Progenitor cell of endocrine pancreas (in vitro differentiated cells): ENCODE measurements around the gene SLC15A1. TPM values are rescaled to one million over a fixed set of nuclear protein-coding genes. Genes with fewer than 3 reads are reported as not detected.

Experiments used
- DNase-seq: peaks from one replicate; pipeline ENCODE4 v3.0.0; 2021; ENCODE audit warnings: low spot score; ENCODE audit not compliant: unreplicated experiment
- H3K27ac Mint-ChIP-seq: 2 replicates; pipeline ENCODE4 v1.8.0; 2021; ENCODE audit warnings: mild to moderate bottlenecking, moderate library complexity, mixed read lengths
- H3K27me3 Mint-ChIP-seq: 2 replicates; pipeline ENCODE4 v1.8.0; 2021; ENCODE audit warnings: mixed read lengths
- H3K36me3 Mint-ChIP-seq: 2 replicates; pipeline ENCODE4 v1.8.0; 2022; ENCODE audit warnings: mixed read lengths; ENCODE audit not compliant: insufficient read depth
- H3K4me1 Mint-ChIP-seq: 2 replicates; pipeline ENCODE4 v1.8.0; 2021; ENCODE audit warnings: low read depth, mixed read lengths
- H3K4me3 Mint-ChIP-seq: 2 replicates; pipeline ENCODE4 v1.8.0; 2021; ENCODE audit warnings: low read depth, mild to moderate bottlenecking, moderate library complexity, mixed read lengths
- H3K9me3 Mint-ChIP-seq: 2 replicates; pipeline ENCODE4 v1.8.0; 2021; ENCODE audit warnings: low read depth, mixed read lengths
- CTCF ChIP-seq: fragments of 200-600 bp; sonication (generic); IDR thresholded peaks from one replicate; pipeline ENCODE4 v1.5.0; 2021; ENCODE audit warnings: antibody characterized with exemption, mild to moderate bottlenecking; ENCODE audit not compliant: unreplicated experiment
- long read RNA-seq: library from polyadenylated mRNA; unstranded; transcript quantifications from one replicate; pipeline ENCODE4 v2.0.0, GENCODE V29; 2020
- total RNA-seq: library from RNA; stranded (reverse); gene quantifications from 2 replicates; pipeline ENCODE4 v1.2.1, GENCODE V29; 2021

SLC15A1 gene
- 0.53 and 1.2 TPM in 2 replicates for total RNA-seq
- long read RNA-seq, partial matches to known transcripts: 1 of 4 reads
- long read RNA-seq, other reads (novel, unspliced or antisense): 0 of 4 reads

- TF ChIP-seq CTCF: no peak
- peak within 1 kb of the TSS; percentile 29 for H3K27ac Mint-ChIP-seq
- H3K4me1 Mint-ChIP-seq: peaks cover 3% of the 10 kb centered on the region
- H3K36me3 Mint-ChIP-seq: peaks cover 3% of the 10 kb centered on the region
- H3K27me3 Mint-ChIP-seq: peaks cover 56% of the 10 kb centered on the region
- H3K9me3 Mint-ChIP-seq: peaks cover 5% of the 10 kb centered on the region
- DNase-seq: peak; percentile 23
- H3K4me3 Mint-ChIP-seq: peak within 1 kb of the TSS; percentile 68
Observed at GRCh38 chr13:98752467-98753290, at the start of gene SLC15A1. Gene SLC15A1, minus strand, starts transcription at chr13:98752672. Its CDS starts 74 bp downstream, at chr13:98752598.

GRCh38 chr13:98801626-98802418 lies 49.4 kb upstream of the SLC15A1 start:
- no peaks in the 10 kb centered on the region for H3K27me3 Mint-ChIP-seq
- no peaks in the 10 kb centered on the region for H3K4me1 Mint-ChIP-seq
- H3K27ac Mint-ChIP-seq: no peak overlapping the region
- no peak overlapping the region for H3K4me3 Mint-ChIP-seq
- no peak for TF ChIP-seq CTCF
- H3K9me3 Mint-ChIP-seq: no peaks in the 10 kb centered on the region
- no peak for DNase-seq
- peaks cover 8% of the 10 kb centered on the region for H3K36me3 Mint-ChIP-seq

- Mint-ChIP-seq H3K36me3 (peaks cover 8% of the 10 kb centered on the region), H3K27me3 (no peaks in the 10 kb centered on the region), H3K4me1 (no peaks in the 10 kb centered on the region), H3K27ac (no peak overlapping the region), H3K9me3 (no peaks in the 10 kb centered on the region), H3K4me3 (no peak overlapping the region)
- DNase-seq: no peak
- TF ChIP-seq CTCF: no peak
Observed at GRCh38 chr13:98800078-98800477, 47.6 kb upstream of the SLC15A1 start.

GRCh38 chr13:98798849-98799645 lies 46.6 kb upstream of the SLC15A1 start:
- peaks cover 9% of the 10 kb centered on the region for H3K36me3 Mint-ChIP-seq
- no peaks in the 10 kb centered on the region for H3K27me3 Mint-ChIP-seq
- TF ChIP-seq CTCF: no peak
- no peaks in the 10 kb centered on the region for H3K4me1 Mint-ChIP-seq
- no peaks in the 10 kb centered on the region for H3K9me3 Mint-ChIP-seq
- H3K27ac Mint-ChIP-seq: no peak overlapping the region
- no peak overlapping the region for H3K4me3 Mint-ChIP-seq
- DNase-seq: no peak

GRCh38 chr13:98797456-98797855 lies 45.0 kb upstream of the SLC15A1 start:
- no peak for TF ChIP-seq CTCF
- Mint-ChIP-seq H3K27ac (no peak overlapping the region), H3K4me3 (no peak overlapping the region), H3K9me3 (no peaks in the 10 kb centered on the region), H3K36me3 (peaks cover 7% of the 10 kb centered on the region), H3K27me3 (no peaks in the 10 kb centered on the region), H3K4me1 (no peaks in the 10 kb centered on the region)
- DNase-seq: no peak
